ENCODE data around the gene TP53. TPM values are rescaled to one million over a fixed set of nuclear protein-coding genes. Genes with fewer than 3 reads are reported as not detected.
A peak's percentile ranks its signal among the peaks of the same experiment; 100 is the strongest.
"Not testable (repeated sequence)": the region's sequence is repeated elsewhere in the genome, so short reads cannot be mapped to it uniquely, and the experiment has no call there.

TP53 gene
- total and polyA plus RNA-seq, 4 donors: 12.1 to 36.8 (median 24.8) TPM

DNA sequence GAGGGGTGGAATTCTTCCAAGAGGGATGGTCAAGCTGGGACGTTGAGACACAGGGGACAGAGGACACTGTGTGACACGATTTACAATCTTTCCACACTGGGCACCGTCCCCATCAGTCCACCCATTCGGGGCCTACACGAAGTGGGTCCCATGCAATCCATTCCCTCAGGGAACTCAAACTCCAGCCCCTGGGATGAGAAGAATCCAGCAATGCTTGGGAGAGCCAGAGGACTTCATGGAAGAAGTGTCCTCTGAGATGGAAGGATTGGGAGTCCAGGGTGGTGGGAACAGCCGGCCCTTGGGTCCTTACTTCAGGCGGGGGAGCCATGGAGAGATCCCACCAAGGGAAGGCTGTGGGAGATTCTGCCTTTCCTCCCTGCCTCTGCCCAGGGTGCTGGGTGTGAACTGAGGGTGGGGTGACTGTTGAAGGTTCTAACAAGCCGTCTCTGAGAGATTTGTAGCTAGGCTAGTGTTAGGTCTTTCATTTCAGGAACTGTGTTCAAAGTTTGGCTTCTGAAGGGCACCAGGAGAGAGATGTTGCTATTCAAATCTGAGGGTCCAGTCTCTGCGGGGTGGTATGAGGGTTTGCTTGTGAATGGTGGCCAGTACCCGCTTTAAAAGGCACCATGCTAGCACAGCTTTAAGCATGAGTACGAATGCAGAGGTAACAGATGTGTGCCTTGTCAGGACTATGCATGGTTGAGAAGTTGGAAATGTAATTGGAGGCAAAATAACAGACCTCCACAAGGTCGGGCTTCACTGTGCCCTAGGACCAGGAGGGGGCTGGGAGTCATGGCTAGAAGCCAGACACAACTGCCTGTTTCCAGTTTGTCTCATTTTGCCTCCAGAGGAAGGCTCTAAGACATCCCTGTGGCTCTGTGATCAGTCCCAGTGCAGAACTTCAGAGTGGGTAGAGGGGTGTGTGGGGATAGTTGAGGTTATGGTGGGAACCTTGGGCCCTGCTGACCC is 34.6 kb downstream of the TP53 start:
- H3K9me3 ChIP-seq (ENCODE audit: control insufficient read depth, insufficient read depth, low read length): no peaks in the 10 kb centered on the region
- DNase-seq (ENCODE audit: low read depth in 4 of 6, low spot score in 6 of 6): peak in 2 of 6 donors; percentile 20 to 58
- peak overlapping the region; percentile 88 for H3K4me3 ChIP-seq (ENCODE audit: low read depth, low read length)
- H3K27me3 ChIP-seq (ENCODE audit: control insufficient read depth, insufficient read depth, low read length): no peaks in the 10 kb centered on the region
- WGBS (ENCODE audit: insufficient coverage): 42% methylated on average over 7 of the region's 12 CpGs
- H3K4me1 ChIP-seq (ENCODE audit: control insufficient read depth, insufficient read depth, low read length): peaks cover 64% of the 10 kb centered on the region
- H3K27ac ChIP-seq (ENCODE audit: low read depth, low read length): peak overlapping the region; percentile 84
- peaks cover 29% of the 10 kb centered on the region for H3K36me3 ChIP-seq (ENCODE audit: control insufficient read depth, insufficient read depth, low read length)

DNA sequence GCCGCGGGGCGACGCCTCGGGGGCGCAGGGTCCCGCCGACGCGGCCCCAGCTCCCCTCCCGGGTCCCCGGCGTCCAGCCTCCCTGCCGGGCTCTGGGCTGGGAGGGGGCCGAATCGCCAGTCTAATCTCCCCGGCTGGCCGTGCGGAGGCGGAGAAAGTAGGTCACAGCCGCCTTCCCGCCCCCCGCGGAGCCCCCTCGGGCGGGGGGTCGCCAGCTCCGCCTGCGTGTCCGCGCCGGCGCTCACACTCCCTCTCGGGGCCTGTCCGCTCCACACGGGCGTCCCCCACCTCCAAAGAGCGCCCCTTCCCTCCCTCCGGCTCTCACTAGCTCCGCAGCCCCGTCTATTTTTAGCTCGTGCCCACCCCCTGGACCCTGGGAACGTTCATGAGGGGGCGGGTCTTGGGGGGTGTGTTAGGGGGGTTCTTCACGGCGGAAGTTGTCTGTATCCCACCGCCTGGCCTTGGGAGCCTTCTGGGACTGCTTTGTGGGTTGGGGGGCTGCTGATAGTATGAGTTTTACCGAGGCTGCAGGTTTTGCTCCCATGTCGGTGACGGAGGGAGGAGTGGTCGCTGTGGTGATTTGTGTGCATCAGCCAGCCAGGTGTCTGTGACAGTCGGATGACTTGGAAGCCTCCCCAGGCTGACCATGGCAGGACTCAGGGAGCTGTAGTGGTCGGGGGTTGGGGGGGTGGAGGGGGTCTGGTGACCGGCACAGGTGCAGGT is 35.5 kb downstream of the TP53 start:
- peak overlapping the region; percentile 88 for H3K4me3 ChIP-seq (ENCODE audit: low read depth, low read length)
- peaks cover 29% of the 10 kb centered on the region for H3K36me3 ChIP-seq (ENCODE audit: control insufficient read depth, insufficient read depth, low read length)
- peak in 3 of 6 donors; percentile 73 to 94 (median 93) for DNase-seq (ENCODE audit: low read depth in 4 of 6, low spot score in 6 of 6)
- peak overlapping the region; percentile 84 for H3K27ac ChIP-seq (ENCODE audit: low read depth, low read length)
- under 1% methylated on average over 43 of the region's 54 CpGs for WGBS (ENCODE audit: insufficient coverage)
- no peaks in the 10 kb centered on the region for H3K9me3 ChIP-seq (ENCODE audit: control insufficient read depth, insufficient read depth, low read length)
- H3K4me1 ChIP-seq (ENCODE audit: control insufficient read depth, insufficient read depth, low read length): peaks cover 56% of the 10 kb centered on the region
- no peaks in the 10 kb centered on the region for H3K27me3 ChIP-seq (ENCODE audit: control insufficient read depth, insufficient read depth, low read length)

DNA sequence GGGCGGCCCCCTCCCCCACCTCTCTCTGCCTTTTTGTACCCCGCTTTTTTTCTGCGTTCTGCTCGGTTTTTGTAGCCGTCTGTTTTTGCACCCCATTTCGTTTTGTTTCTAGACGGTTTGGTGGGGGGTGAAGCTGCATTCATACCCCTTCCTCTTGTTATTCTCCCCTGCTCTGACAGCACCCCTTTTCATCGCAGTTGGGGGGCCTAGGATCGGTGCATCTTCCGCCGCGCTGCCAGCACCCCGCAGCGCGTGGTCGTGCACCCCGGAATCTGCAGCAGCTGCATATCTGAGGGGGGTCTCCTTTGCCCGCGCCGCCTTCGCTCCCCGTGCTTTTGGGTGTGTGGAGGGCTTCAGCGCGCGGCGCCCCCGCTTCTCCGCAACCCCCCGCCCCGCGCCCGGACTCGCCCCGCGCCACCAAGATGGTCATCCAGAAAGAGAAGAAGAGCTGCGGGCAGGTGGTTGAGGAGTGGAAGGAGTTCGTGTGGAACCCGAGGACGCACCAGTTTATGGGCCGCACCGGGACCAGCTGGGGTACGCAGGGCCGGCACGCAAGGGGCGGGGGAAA is 36.1 kb downstream of the TP53 start:
- no peak for DNase-seq (ENCODE audit: low read depth in 4 of 6, low spot score in 6 of 6)
- no peaks in the 10 kb centered on the region for H3K27me3 ChIP-seq (ENCODE audit: control insufficient read depth, insufficient read depth, low read length)
- H3K9me3 ChIP-seq (ENCODE audit: control insufficient read depth, insufficient read depth, low read length): no peaks in the 10 kb centered on the region
- H3K4me1 ChIP-seq (ENCODE audit: control insufficient read depth, insufficient read depth, low read length): peaks cover 49% of the 10 kb centered on the region
- WGBS (ENCODE audit: insufficient coverage): under 1% methylated on average over 39 of the region's 45 CpGs
- H3K36me3 ChIP-seq (ENCODE audit: control insufficient read depth, insufficient read depth, low read length): peaks cover 27% of the 10 kb centered on the region
- H3K4me3 ChIP-seq (ENCODE audit: low read depth, low read length): peak overlapping the region; percentile 88
- peak overlapping the region; percentile 84 for H3K27ac ChIP-seq (ENCODE audit: low read depth, low read length)

DNA sequence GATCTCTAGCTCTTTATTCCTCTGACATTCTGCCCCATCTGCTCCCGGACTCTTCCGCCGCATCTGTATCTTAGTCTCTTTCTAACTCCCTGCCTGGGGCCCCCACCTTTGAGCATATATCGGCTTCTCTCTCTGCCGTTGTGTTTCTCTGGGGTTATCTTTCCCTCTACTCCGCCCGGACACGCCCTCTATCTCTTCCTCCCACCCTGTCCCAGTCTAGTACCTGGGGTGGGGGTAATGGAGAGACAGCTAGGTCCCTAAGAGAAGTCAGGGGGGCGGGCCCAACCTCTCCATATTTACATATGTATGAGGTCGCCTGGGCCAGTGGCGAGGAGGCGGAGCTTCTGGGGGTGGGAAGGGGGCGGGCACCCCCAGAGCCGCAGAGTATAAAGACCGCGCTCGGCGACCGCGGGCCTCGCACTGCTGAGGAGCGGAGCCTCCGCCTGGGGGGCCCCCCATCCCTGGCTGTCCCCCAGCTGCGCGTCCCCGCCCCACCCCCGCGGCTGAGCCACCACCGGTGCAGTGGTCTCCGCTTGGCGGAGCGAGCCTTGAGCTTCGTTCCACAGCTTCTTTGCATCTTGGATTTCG is 36.7 kb downstream of the TP53 start, which contains the start of gene ATP1B2:
Gene ATP1B2, plus strand, starts transcription at position 418 of the 588 bp plus-strand sequence. CDS start 593 bp downstream, outside the sequence.
- Histone ChIP-seq H3K4me3 (ENCODE audit: low read depth, low read length) (peak within 1 kb of the TSS; percentile 88), H3K4me1 (ENCODE audit: control insufficient read depth, insufficient read depth, low read length) (peaks cover 44% of the 10 kb centered on the region), H3K27ac (ENCODE audit: low read depth, low read length) (peak within 1 kb of the TSS; percentile 84), H3K36me3 (ENCODE audit: control insufficient read depth, insufficient read depth, low read length) (peaks cover 21% of the 10 kb centered on the region), H3K9me3 (ENCODE audit: control insufficient read depth, insufficient read depth, low read length) (no peaks in the 10 kb centered on the region), H3K27me3 (ENCODE audit: control insufficient read depth, insufficient read depth, low read length) (no peaks in the 10 kb centered on the region)
- peak in 4 of 6 donors; percentile 70 to 97 (median 90) for DNase-seq (ENCODE audit: low read depth in 4 of 6, low spot score in 6 of 6)
- WGBS (ENCODE audit: insufficient coverage): 0% methylated on average over 28 of the region's 34 CpGs

DNA sequence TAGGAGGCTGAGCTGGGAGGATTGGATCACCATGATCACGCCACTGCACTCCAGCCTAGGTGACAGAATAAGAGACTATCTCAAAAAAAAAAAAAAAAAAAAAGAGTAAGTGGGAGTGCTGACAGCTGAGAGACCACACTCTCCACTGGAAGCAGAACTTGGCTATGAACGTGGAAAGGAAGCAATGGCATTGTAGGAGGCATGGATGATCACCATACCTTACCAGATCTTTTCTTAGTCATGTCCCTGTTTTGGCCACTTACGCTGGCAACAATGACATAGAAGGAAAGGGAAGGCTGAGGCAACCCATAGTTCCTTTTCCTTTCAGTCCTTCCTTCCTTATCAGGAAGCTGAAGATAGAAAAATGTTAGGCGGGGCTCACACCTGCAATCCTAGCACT is 40.3 kb downstream of the TP53 start:
- no peaks in the 10 kb centered on the region for H3K36me3 ChIP-seq (ENCODE audit: control insufficient read depth, insufficient read depth, low read length)
- peaks cover 11% of the 10 kb centered on the region for H3K4me1 ChIP-seq (ENCODE audit: control insufficient read depth, insufficient read depth, low read length)
- H3K27ac ChIP-seq (ENCODE audit: low read depth, low read length): no peak overlapping the region
- 100% methylated on average over 1 of the region's 4 CpGs for WGBS (ENCODE audit: insufficient coverage)
- H3K4me3 ChIP-seq (ENCODE audit: low read depth, low read length): no peak overlapping the region
- DNase-seq (ENCODE audit: low read depth in 4 of 6, low spot score in 6 of 6): no peak
- H3K9me3 ChIP-seq (ENCODE audit: control insufficient read depth, insufficient read depth, low read length): no peaks in the 10 kb centered on the region
- no peaks in the 10 kb centered on the region for H3K27me3 ChIP-seq (ENCODE audit: control insufficient read depth, insufficient read depth, low read length)

DNA sequence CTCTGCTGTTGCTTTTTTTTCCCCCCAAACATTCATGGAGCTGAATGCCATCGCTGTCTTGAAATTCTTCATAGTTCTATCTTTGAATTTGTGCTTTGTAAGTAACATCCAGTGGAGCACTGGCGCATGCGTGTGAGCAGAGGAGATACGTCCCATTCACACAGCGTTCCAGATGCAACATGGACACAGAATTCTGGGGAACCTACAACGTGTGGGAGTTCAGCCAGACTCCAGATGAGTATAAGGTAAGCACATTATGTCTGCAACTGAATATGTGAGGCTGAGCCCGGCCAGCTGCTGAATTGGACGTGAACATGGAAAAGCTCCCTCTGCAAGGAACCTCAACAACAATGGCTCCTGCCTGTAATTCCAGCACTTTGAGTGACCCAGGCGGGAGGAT is 40.8 kb downstream of the TP53 start:
- Histone ChIP-seq H3K9me3 (ENCODE audit: control insufficient read depth, insufficient read depth, low read length) (no peaks in the 10 kb centered on the region), H3K4me1 (ENCODE audit: control insufficient read depth, insufficient read depth, low read length) (peaks cover 6% of the 10 kb centered on the region), H3K27ac (ENCODE audit: low read depth, low read length) (no peak overlapping the region), H3K36me3 (ENCODE audit: control insufficient read depth, insufficient read depth, low read length) (no peaks in the 10 kb centered on the region), H3K27me3 (ENCODE audit: control insufficient read depth, insufficient read depth, low read length) (no peaks in the 10 kb centered on the region), H3K4me3 (ENCODE audit: low read depth, low read length) (no peak overlapping the region)
- no peak for DNase-seq (ENCODE audit: low read depth in 4 of 6, low spot score in 6 of 6)
- WGBS (ENCODE audit: insufficient coverage): 73% methylated on average over 8 of the region's 9 CpGs

DNA sequence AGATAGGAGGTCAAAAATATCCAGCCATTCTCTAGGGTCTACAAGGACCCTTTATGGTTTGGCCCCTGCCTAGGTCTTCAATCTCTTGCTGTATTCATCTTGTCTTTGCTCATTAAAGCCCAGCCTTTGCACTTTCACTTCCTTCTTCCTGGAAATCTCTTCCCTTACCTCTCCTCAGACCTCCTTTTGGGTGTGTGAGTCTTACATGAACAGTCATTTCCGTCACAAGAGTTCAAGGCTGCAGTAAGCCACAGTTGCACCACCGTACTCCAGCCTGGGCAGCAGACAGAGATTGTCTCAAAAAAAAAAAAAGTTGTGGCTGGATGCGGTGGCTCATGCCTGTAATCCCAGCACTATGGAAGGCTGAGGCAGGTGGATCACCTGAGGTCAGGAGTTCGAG is 42.5 kb downstream of the TP53 start:
- 81% methylated on average over 4 of the region's 4 CpGs for WGBS (ENCODE audit: insufficient coverage)
- H3K4me3 ChIP-seq (ENCODE audit: low read depth, low read length): no peak overlapping the region
- no peaks in the 10 kb centered on the region for H3K9me3 ChIP-seq (ENCODE audit: control insufficient read depth, insufficient read depth, low read length)

DNA sequence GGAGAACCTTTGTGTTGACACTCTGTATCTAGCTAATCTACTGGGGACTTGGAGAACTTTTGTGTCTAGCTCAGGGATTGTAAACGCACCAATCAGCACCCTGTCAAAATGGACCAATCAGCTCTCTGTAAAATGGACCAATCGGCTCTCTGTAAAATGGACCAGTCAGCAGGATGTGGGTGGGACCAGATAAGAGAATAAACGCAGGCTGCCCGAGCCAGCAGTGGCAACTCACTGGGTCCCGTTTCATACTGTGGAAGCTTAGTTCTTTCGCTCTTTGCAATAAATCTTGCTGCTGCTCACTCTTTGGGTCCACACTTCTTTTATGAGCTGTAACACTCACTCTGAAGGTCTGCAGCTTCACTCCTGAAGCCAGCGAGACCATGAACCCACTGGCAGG is 45.7 kb downstream of the TP53 start:
- H3K27me3 ChIP-seq (ENCODE audit: control insufficient read depth, insufficient read depth, low read length); H3K36me3 ChIP-seq (ENCODE audit: control insufficient read depth, insufficient read depth, low read length); H3K27ac ChIP-seq (ENCODE audit: low read depth, low read length); H3K4me3 ChIP-seq (ENCODE audit: low read depth, low read length); H3K9me3 ChIP-seq (ENCODE audit: control insufficient read depth, insufficient read depth, low read length); H3K4me1 ChIP-seq (ENCODE audit: control insufficient read depth, insufficient read depth, low read length); DNase-seq (ENCODE audit: low read depth in 4 of 6, low spot score in 6 of 6): not testable (repeated sequence)
- WGBS (ENCODE audit: insufficient coverage): 63% methylated on average over 6 of the region's 7 CpGs

More for the DNA sequence above, 42.5 kb downstream of the TP53 start:
- DNase-seq (ENCODE audit: low read depth in 4 of 6, low spot score in 6 of 6): no peak
- Histone ChIP-seq H3K36me3 (ENCODE audit: control insufficient read depth, insufficient read depth, low read length) (no peaks in the 10 kb centered on the region), H3K27me3 (ENCODE audit: control insufficient read depth, insufficient read depth, low read length) (no peaks in the 10 kb centered on the region), H3K4me1 (ENCODE audit: control insufficient read depth, insufficient read depth, low read length) (no peaks in the 10 kb centered on the region), H3K27ac (ENCODE audit: low read depth, low read length) (no peak overlapping the region)

DNA sequence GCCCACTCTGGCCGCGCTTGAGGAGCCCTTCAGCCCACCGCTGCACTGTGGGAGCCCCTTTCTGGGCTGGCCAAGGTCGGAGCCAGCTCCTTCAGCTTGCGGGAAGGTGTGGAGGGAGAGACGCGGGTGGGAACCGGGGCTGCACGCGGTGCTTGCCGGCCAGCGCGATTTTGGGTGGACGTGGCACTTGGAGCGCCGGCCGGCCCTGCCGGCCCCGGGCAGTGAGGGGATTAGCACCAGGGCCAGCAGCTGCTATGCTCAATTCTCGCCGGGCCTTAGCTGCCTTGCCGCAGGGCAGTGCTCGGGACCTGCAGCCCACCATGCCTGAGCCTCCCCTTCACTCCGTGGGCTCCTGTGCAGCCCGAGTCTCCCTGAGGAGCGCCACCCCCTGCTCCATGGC is 46.5 kb downstream of the TP53 start:
- DNase-seq (ENCODE audit: low read depth in 4 of 6, low spot score in 6 of 6): no peak
- WGBS (ENCODE audit: insufficient coverage): 96% methylated on average over 22 of the region's 26 CpGs
- no peak overlapping the region for H3K4me3 ChIP-seq (ENCODE audit: low read depth, low read length)
- no peaks in the 10 kb centered on the region for H3K36me3 ChIP-seq (ENCODE audit: control insufficient read depth, insufficient read depth, low read length)
- no peaks in the 10 kb centered on the region for H3K4me1 ChIP-seq (ENCODE audit: control insufficient read depth, insufficient read depth, low read length)
- no peaks in the 10 kb centered on the region for H3K9me3 ChIP-seq (ENCODE audit: control insufficient read depth, insufficient read depth, low read length)
- no peaks in the 10 kb centered on the region for H3K27me3 ChIP-seq (ENCODE audit: control insufficient read depth, insufficient read depth, low read length)
- no peak overlapping the region for H3K27ac ChIP-seq (ENCODE audit: low read depth, low read length)

Data from spinal cord (tissue), 10 donors.